ENCODE data around the gene TMC4.
"Not testable (repeated sequence)": the region's sequence is repeated elsewhere in the genome, so short reads cannot be mapped to it uniquely, and the experiment has no call there.

TMC4 gene, protein sequence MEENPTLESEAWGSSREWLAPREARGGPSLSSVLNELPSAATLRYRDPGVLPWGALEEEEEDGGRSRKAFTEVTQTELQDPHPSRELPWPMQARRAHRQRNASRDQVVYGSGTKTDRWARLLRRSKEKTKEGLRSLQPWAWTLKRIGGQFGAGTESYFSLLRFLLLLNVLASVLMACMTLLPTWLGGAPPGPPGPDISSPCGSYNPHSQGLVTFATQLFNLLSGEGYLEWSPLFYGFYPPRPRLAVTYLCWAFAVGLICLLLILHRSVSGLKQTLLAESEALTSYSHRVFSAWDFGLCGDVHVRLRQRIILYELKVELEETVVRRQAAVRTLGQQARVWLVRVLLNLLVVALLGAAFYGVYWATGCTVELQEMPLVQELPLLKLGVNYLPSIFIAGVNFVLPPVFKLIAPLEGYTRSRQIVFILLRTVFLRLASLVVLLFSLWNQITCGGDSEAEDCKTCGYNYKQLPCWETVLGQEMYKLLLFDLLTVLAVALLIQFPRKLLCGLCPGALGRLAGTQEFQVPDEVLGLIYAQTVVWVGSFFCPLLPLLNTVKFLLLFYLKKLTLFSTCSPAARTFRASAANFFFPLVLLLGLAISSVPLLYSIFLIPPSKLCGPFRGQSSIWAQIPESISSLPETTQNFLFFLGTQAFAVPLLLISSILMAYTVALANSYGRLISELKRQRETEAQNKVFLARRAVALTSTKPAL
- total RNA-seq, result 0.08 to 2.5 (median 0.30) reads per million in 18 experiments

DNA sequence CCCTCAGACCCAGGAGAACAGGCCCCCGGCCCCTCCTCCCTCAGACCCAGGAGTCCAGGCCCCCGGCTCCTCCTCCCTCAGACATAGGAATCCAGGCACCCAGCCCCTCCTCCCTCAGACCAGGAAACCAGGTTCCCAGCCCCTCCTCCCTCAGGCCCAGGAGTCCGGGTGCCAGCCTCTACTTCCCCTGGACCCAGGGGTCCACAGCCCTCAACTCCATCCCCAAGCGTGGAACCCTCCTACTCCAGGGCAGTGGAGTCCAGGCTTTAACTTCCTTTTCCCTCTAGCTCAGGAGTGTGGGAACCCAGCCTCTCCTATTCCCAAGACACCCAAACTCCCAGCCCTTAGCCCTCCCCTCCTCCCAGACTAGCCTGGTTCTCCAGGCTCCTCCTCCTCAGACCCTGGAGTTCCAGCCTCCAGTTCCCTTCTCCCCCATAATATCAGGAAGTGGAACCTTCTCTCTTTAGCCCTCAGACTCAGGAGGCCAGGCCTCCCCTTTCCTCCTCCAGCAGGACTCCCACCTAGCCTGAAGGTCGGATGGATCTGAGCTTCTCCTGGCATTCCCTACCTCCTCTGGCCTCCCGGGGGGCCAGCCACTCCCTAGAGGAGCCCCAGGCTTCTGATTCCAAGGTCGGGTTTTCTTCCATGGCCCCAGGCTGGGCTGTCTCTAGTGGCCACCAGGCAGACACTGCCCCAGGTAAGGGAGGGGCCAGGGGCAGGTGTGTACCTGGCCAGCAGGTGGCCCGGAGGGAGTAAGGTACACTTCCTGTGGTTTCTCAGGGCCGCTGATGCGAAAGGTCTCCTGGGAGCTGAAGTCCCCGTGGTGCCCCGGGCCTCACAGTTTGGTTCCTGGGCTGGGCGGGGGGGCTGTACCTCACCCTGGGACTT, at the start of gene TMC4:
Gene TMC4, minus strand, starts transcription at position 690 of the 888 bp plus-strand sequence. Its CDS starts 43 bp downstream, at position 647.
- no peak for DNase-seq

- DNase-seq, result not testable (repeated sequence)
These were observed 49.0 kb upstream of the TMC4 start for GRCh38 chr19:54221947-54222346.

DNA sequence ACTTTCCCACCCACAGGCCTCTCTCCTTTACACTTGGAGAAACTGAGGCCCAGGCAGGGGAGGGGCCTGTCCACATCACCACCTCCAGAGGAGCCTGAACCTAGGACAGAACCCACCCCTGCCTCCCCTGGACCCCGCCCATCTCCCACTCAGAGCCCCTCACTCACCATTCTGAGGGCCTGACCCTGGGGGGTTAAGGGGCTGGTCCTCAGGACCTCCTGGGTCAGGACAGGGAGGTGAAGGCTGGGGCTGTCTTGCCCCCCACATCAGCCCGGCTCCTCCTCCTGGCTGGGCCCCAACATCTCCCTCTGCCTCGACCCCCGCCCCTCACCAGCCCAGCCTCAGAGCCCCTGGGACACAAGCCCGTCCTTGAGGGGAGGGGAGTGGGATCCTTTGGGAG, 46.7 kb upstream of the TMC4 start:
- DNase-seq, result not testable (repeated sequence)

DNA sequence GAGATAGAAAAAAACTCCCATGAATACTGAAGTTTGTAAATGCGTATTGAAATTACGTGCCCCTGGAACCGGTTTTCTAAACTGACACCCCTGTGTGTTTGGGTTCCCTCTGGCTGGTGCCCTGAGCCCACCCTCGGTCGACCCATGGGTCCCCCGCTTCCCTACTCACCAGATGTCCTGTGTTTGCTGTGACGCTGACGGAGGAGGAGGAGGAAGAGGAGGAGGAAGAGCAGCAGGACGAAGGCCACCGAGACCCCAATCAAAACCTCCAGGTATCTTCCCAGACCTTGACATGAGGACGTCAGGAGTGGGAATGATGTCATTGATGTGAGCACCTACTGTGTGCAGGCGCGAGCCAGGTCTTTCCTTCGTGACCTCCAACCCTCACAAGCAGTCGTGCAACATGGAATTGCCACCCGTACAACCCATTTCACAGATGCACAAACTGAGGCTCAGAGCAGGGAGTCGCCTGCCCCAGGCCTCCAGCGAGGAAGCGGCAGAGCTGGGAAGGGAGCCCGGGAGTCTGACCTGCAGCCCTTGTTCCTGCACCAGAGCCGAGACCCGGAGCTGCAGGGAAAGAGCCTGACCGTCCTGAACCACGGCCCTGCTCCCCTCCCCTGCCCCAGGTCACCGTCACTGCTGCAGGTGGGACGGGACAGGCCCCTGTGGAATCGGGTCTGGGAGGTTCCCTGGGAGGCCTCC, 46.2 kb upstream of the TMC4 start:
- no peak for DNase-seq

GRCh38 chr19:54218259-54218658, 45.3 kb upstream of the TMC4 start:
- no peak for DNase-seq

GRCh38 chr19:54217517-54218247, 44.7 kb upstream of the TMC4 start:
- not testable (repeated sequence) for DNase-seq

DNA sequence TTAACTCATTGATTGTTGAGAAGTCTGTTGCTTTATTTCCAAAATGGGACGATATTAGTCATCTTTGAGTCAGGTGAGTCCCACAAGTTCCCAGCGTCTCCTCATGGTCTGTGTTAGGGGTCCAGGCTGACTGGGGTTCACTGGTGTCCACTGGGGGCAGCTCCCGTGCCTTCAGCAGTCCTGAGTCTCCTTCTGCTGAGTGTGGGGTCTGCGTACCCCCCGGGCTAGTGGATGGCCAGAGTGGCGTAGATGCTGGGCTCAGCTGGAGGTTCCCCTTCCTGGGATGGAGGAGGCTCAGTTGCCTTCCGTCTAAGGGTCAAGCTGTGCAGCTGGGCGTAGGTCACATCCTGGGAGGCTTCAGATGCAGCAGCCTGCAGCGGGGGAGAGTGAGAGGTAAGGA, 43.9 kb upstream of the TMC4 start:
- no peak for DNase-seq

DNA sequence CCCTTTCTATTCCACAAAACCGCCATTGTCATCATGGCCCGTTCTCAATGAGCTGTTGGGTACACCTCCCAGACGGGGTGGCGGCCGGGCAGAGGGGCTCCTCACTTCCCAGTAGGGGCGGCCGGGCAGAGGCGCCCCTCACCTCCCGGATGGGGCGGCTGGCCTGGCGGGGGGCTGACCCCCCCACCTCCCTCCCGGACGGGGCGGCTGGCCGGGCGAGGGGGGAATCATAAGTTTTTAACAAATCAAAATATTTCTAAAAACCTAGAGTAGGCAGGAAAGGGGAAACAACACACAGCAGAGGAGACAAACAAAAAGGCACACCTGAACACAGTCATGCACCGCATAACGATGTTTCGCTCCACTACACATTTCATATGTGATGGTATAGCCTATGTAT, 41.8 kb upstream of the TMC4 start:
- DNase-seq, result not testable (repeated sequence)

- DNase-seq, result not testable (repeated sequence)
These were observed 41.3 kb upstream of the TMC4 start for GRCh38 chr19:54214217-54214616.

DNA sequence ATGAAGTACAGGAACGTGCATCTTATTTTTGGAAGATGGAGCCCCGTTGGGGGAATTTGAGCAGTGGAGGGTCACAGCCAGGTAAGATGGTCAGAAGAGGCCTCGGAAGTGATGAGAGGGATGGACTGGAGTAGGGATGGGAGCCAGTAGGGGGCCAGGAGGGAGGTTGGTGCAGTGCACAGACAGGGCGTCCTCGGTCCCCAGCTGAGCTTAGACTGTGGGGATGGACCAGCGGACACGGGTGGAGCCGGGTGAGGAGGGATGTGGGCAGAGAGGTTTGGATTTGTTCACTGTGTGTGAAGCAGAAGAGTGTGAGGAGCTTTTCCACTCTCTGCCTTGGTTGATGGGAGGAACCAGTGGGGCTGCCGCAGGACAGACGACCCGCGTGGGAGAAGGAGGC, 38.3 kb upstream of the TMC4 start:
- DNase-seq, result peak in 1 of 2 donors; percentile 10

GRCh38 chr19:54209811-54210494, 37.0 kb upstream of the TMC4 start:
- peak; percentile 96 to 97 for DNase-seq

- DNase-seq, result peak in 1 of 2 donors; percentile 8
These were observed 36.3 kb upstream of the TMC4 start for GRCh38 chr19:54209058-54209810.

GRCh38 chr19:54208784-54209057, 35.8 kb upstream of the TMC4 start:
- DNase-seq, result peak in 1 of 2 donors; percentile 7

GRCh38 chr19:54207983-54208783, 35.2 kb upstream of the TMC4 start:
- DNase-seq, result peak; percentile 100

GRCh38 chr19:54207676-54207982, 34.7 kb upstream of the TMC4 start:
- no peak for DNase-seq

- DNase-seq, result peak; percentile 28 to 49
These were observed 34.2 kb upstream of the TMC4 start for GRCh38 chr19:54207193-54207592.

DNA sequence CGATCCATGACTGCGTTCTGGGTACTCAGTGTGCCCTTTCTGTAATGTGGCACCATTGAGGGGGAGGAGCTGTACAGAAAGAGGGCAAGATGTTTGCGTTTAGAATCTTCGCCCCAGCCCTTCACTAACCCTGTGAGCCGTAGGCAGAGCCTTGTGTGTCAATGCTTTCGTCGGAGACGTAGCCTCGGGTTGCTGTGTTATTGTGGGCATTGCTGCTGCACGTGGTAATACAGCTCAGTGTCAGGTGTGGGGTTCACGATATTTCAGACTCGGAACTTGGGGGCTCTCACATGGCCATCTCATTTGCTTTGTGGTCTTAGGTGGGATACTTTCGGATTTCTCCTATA, 33.8 kb upstream of the TMC4 start:
- peak in 1 of 2 donors; percentile 42 for DNase-seq

- peak; percentile 78 to 85 for DNase-seq
These were observed 33.3 kb upstream of the TMC4 start for GRCh38 chr19:54206030-54206830.
